GM23248 (cell line): ENCODE measurements around the gene ADRM1.

ENCODE experiments used
- EZH2 ChIP-seq: fragments of 200-600 bp; sonication (generic); IDR thresholded peaks from 2 replicates; pipeline ENCODE4 v1.6.1; 2018; ENCODE audit warnings: antibody characterized with exemption, mild to moderate bottlenecking; ENCODE audit not compliant: insufficient read depth, poor library complexity, severe bottlenecking
- EZH2phosphoT487 ChIP-seq: fragments of 200-600 bp; sonication (generic); IDR thresholded peaks from 2 replicates; pipeline ENCODE4 v1.6.1; 2018; ENCODE audit warnings: antibody characterized with exemption, moderate library complexity, mild to moderate bottlenecking, low read depth; ENCODE audit not compliant: insufficient read depth

GRCh38 chr20:62275219-62275618, 27.6 kb upstream of the ADRM1 start:
- TF ChIP-seq EZH2 (no peak), EZH2phosphoT487 (no peak)
